Measurements from ENCODE around the gene LGALS8. TPM values are rescaled to one million over a fixed set of nuclear protein-coding genes. Genes with fewer than 3 reads are reported as not detected.

LGALS8 gene
- 86.3 and 103 TPM in 2 replicates for total RNA-seq

DNA sequence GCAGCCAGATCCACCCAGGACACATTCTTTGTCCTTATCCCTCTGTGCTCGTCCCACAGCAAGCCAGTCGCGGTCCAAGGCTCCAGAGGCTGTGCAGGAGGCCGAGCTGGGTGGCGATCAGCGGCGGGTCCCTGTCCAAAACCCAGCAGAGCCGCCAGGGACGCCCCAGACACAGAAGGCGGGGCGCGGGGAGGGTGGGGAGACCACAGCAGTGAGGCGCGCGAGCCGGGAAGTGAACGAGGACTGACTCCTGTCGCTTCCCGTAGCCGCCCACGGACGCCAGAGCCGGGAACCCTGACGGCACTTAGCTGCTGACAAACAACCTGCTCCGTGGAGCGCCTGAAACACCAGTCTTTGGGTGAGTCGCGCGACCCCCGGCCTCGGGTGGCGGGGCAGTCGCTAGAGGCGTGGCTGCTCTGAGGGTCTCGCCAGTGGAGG lies at the start of gene LGALS8:
Gene LGALS8 (plus strand): TSS at position 279 of the 438 bp plus-strand sequence. CDS start 2,089 bp downstream, outside the sequence.

Other genes with a start within 250 kb of the LGALS8 start
- 2.8 and 4.2 TPM in 2 replicates for gene ERO1B, start 242.0 kb upstream of the LGALS8 start, total RNA-seq
- 0.07 TPM in 1 of 2 replicates, not detected in the other for gene EDARADD, start 129.7 kb upstream of the LGALS8 start, total RNA-seq
- gene HEATR1, start 80.5 kb downstream of the LGALS8 start, total RNA-seq = 29.2 and 44.4 TPM in 2 replicates
- 0.53 and 1.0 TPM in 2 replicates for gene ACTN2, start 162.5 kb downstream of the LGALS8 start, total RNA-seq